ENCODE measurements around the gene ZNF746.

GRCh38 chr7:149497467-149498261, at the start of gene ZNF746:
- TF ChIP-seq FOXO1 (CRISPR knock-in tag; IDR thresholded peaks at IDR 0.05), result 0 out of 2 replicates have a peak, but pooled peaks have one; percentile 9
- TF ChIP-seq NR2C2 (CRISPR knock-in tag; IDR thresholded peaks at IDR 0.05; ENCODE audit: borderline replicate concordance), result peak; percentile 87
- TF ChIP-seq, protein P1, sequence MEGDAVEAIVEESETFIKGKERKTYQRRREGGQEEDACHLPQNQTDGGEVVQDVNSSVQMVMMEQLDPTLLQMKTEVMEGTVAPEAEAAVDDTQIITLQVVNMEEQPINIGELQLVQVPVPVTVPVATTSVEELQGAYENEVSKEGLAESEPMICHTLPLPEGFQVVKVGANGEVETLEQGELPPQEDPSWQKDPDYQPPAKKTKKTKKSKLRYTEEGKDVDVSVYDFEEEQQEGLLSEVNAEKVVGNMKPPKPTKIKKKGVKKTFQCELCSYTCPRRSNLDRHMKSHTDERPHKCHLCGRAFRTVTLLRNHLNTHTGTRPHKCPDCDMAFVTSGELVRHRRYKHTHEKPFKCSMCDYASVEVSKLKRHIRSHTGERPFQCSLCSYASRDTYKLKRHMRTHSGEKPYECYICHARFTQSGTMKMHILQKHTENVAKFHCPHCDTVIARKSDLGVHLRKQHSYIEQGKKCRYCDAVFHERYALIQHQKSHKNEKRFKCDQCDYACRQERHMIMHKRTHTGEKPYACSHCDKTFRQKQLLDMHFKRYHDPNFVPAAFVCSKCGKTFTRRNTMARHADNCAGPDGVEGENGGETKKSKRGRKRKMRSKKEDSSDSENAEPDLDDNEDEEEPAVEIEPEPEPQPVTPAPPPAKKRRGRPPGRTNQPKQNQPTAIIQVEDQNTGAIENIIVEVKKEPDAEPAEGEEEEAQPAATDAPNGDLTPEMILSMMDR (CRISPR knock-in tag; IDR thresholded peaks at IDR 0.05), result peak; percentile 76
- TF ChIP-seq POLR2A (IDR thresholded peaks at IDR 0.05; ENCODE audit: insufficient read depth in 1 of 2, low read depth in 2 of 2, low read length in 2 of 2), result peak in 1 of 2 experiments; percentile 47; a peak in 2 of 4 replicates
- TF ChIP-seq TAF1 (CRISPR knock-in tag; IDR thresholded peaks at IDR 0.05), result no peak
- no peak for TF ChIP-seq CEBPG (CRISPR knock-in tag; IDR thresholded peaks at IDR 0.05)
- TF ChIP-seq SOX6 (IDR thresholded peaks at IDR 0.05), result no peak
- TF ChIP-seq SOX6 (CRISPR knock-in tag; IDR thresholded peaks at IDR 0.05), result no peak
- no peak for TF ChIP-seq ZBTB21 (CRISPR knock-in tag; IDR thresholded peaks at IDR 0.05)
- TF ChIP-seq, protein P2, sequence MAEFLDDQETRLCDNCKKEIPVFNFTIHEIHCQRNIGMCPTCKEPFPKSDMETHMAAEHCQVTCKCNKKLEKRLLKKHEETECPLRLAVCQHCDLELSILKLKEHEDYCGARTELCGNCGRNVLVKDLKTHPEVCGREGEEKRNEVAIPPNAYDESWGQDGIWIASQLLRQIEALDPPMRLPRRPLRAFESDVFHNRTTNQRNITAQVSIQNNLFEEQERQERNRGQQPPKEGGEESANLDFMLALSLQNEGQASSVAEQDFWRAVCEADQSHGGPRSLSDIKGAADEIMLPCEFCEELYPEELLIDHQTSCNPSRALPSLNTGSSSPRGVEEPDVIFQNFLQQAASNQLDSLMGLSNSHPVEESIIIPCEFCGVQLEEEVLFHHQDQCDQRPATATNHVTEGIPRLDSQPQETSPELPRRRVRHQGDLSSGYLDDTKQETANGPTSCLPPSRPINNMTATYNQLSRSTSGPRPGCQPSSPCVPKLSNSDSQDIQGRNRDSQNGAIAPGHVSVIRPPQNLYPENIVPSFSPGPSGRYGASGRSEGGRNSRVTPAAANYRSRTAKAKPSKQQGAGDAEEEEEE (CRISPR knock-in tag; IDR thresholded peaks at IDR 0.05; ENCODE audit: borderline replicate concordance), result no peak
- no peak; the same call in 1 of the 2 replicates for TF ChIP-seq ZKSCAN1 (IDR thresholded peaks at IDR 0.05; ENCODE audit: low read length)
- TF ChIP-seq, protein P3, sequence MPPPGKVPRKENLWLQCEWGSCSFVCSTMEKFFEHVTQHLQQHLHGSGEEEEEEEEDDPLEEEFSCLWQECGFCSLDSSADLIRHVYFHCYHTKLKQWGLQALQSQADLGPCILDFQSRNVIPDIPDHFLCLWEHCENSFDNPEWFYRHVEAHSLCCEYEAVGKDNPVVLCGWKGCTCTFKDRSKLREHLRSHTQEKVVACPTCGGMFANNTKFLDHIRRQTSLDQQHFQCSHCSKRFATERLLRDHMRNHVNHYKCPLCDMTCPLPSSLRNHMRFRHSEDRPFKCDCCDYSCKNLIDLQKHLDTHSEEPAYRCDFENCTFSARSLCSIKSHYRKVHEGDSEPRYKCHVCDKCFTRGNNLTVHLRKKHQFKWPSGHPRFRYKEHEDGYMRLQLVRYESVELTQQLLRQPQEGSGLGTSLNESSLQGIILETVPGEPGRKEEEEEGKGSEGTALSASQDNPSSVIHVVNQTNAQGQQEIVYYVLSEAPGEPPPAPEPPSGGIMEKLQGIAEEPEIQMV (CRISPR knock-in tag; IDR thresholded peaks at IDR 0.05; ENCODE audit: low read depth), result no peak
- no peak; the same call in 1 of the 2 replicates for TF ChIP-seq SALL2 (CRISPR knock-in tag; IDR thresholded peaks at IDR 0.05)
- TF ChIP-seq EZH2 (conservative IDR thresholded peaks at IDR 0.05; ENCODE audit: low read depth, low read length), result no peak
- TF ChIP-seq CBX5 (CRISPR knock-in tag; IDR thresholded peaks at IDR 0.05; ENCODE audit: borderline replicate concordance), result no peak
